SK-N-SH (cell line): ENCODE data around the gene CD248. TPM values are rescaled to one million over a fixed set of nuclear protein-coding genes. Genes with fewer than 3 reads are reported as not detected.
A peak's percentile ranks its signal among the peaks of the same experiment; 100 is the strongest.

Source experiments
- CTCF ChIA-PET: fragments of 300-600, 350-600 bp; formaldehyde crosslinking; extraction: SDS; loops from one replicate; lab custom pipeline; 2021; lab: Yijun Ruan, JAX
- POLR2A ChIA-PET: fragments of 350-600 bp; sonication (Branson Sonifier 250); formaldehyde crosslinking; extraction: SDS; loops from one replicate; lab custom pipeline; 2020; ENCODE audit warnings: antibody characterized with exemption, inconsistent platforms; lab: Yijun Ruan, JAX
- DNase-seq: peaks from one replicate; pipeline ENCODE4 v3.0.0; 2012
- H2AFZ ChIP-seq: fragments of 200-600 bp; sonication (generic); 2 replicates; pipeline ENCODE4 v1.8.1; 2016; ENCODE audit warnings: antibody characterized with exemption, mild to moderate bottlenecking, low read depth
- H3F3A ChIP-seq: fragments of 200-600 bp; sonication (generic); replicated peaks from 2 replicates; pipeline ENCODE3; 2016; ENCODE audit warnings: antibody characterized with exemption, mild to moderate bottlenecking; ENCODE audit not compliant: insufficient read depth
- H3K27ac ChIP-seq, 2 experiments: fragments of 200-500 bp in 1 of 2; fragments of 200-600 bp in 1 of 2; sonication (Bioruptor generic) in 1 of 2; sonication (generic), shearing (Covaris generic) in 1 of 2; 2 replicates each; pipeline versions ENCODE4 v1.5.1 to v1.6.1; 2014 to 2016; ENCODE audit warnings: low read depth in 2 of 2, inconsistent platforms in 1 of 2, low read length in 1 of 2, mild to moderate bottlenecking in 1 of 2, mixed read lengths in 1 of 2
- H3K27me3 ChIP-seq: fragments of 200-600 bp; sonication (generic), shearing (Covaris generic); 2 replicates; pipeline ENCODE4 v1.6.1; 2016; ENCODE audit warnings: mixed run types; ENCODE audit not compliant: insufficient read depth
- H3K36me3 ChIP-seq, 2 experiments: fragments of 200-500 bp in 1 of 2; fragments of 200-600 bp in 1 of 2; sonication (Bioruptor generic) in 1 of 2; sonication (generic) in 1 of 2; replicated peaks in 1 of 2; 2 replicates each; pipeline versions ENCODE3 to v1.5.1; 2014 to 2016; ENCODE audit warnings: low read length in 1 of 2, mild to moderate bottlenecking in 1 of 2; ENCODE audit not compliant: insufficient read depth in 2 of 2, control insufficient read depth in 1 of 2
- H3K4me1 ChIP-seq, 2 experiments: fragments of 200-500 bp in 1 of 2; fragments of 200-600 bp in 1 of 2; sonication (Bioruptor generic) in 1 of 2; sonication (generic), shearing (Covaris generic) in 1 of 2; 2 replicates each; pipeline versions ENCODE4 v1.5.1 to v1.6.1; 2014 to 2016; ENCODE audit warnings: low read depth in 1 of 2, low read length in 1 of 2, mixed run types in 1 of 2; ENCODE audit not compliant: insufficient read depth in 2 of 2, control insufficient read depth in 1 of 2
- H3K4me2 ChIP-seq: fragments of 200-600 bp; sonication (generic), shearing (Covaris generic); 2 replicates; pipeline ENCODE4 v1.6.1; 2017; ENCODE audit warnings: mixed run types
- H3K4me3 ChIP-seq, 2 experiments: fragments of 200-500 bp in 1 of 2; fragments of 200-600 bp in 1 of 2; sonication (Bioruptor generic) in 1 of 2; sonication (generic), shearing (Covaris generic) in 1 of 2; 2 replicates each; pipeline versions ENCODE4 v1.5.1 to v1.8.1; 2014 to 2016; ENCODE audit warnings: low read depth in 2 of 2, inconsistent platforms in 1 of 2, low read length in 1 of 2, mild to moderate bottlenecking in 1 of 2, mixed read lengths in 1 of 2, moderate library complexity in 1 of 2
- H3K79me2 ChIP-seq: fragments of 200-600 bp; sonication (generic); 2 replicates; pipeline ENCODE4 v1.8.1; 2017; ENCODE audit warnings: mild to moderate bottlenecking; ENCODE audit not compliant: insufficient read depth
- H3K9ac ChIP-seq: fragments of 200-600 bp; sonication (generic); 2 replicates; pipeline ENCODE4 v1.6.1; 2017; ENCODE audit warnings: mixed run types
- H3K9me2 ChIP-seq: fragments of 200-600 bp; sonication (generic); 2 replicates; pipeline ENCODE4 v1.6.1; 2017; ENCODE audit warnings: mixed run types
- H3K9me3 ChIP-seq: fragments of 200-600 bp; sonication (generic); 2 replicates; pipeline ENCODE4 v1.6.1; 2017; ENCODE audit warnings: mixed run types, mild to moderate bottlenecking, moderate library complexity
- H4K20me1 ChIP-seq: fragments of 200-600 bp; sonication (generic); 2 replicates; pipeline ENCODE4 v1.6.1; 2017; ENCODE audit warnings: mild to moderate bottlenecking, mixed run types; ENCODE audit not compliant: insufficient read depth
- CHD2 ChIP-seq: fragments of 150-350 bp; IDR thresholded peaks from 2 replicates; pipeline ENCODE4 v1.6.1; 2018; ENCODE audit warnings: low read length; ENCODE audit not compliant: partially characterized antibody
- EP300 ChIP-seq, 2 experiments: IDR thresholded peaks; 2 replicates each; pipeline versions ENCODE4 v1.4.0 to v1.6.1; 2012; ENCODE audit warnings: borderline replicate concordance in 1 of 2, low read depth in 1 of 2, low read length in 1 of 2
- FOXJ3 ChIP-seq: sonication (generic); formaldehyde crosslinking; IDR thresholded peaks from 2 replicates; pipeline ENCODE4 v1.5.1; 2020; ENCODE audit warnings: mild to moderate bottlenecking, missing genetic modification reagents
- GABPA ChIP-seq: IDR thresholded peaks from 2 replicates; pipeline ENCODE4 v1.4.0; 2012; ENCODE audit warnings: low read depth, mild to moderate bottlenecking
- MXI1 ChIP-seq: IDR thresholded peaks from 2 replicates; pipeline ENCODE4 v1.6.1; 2012; ENCODE audit warnings: mild to moderate bottlenecking, low read depth, low read length, improper control_type of control experiment
- NRF1 ChIP-seq: IDR thresholded peaks from 2 replicates; pipeline ENCODE4 v1.6.1; 2012; ENCODE audit warnings: low read depth, mild to moderate bottlenecking, low read length
- POLR2AphosphoS5 ChIP-seq: IDR thresholded peaks from 2 replicates; pipeline ENCODE4 v1.6.1; 2012; ENCODE audit warnings: low read depth, low read length
- RAD21 ChIP-seq: IDR thresholded peaks from 2 replicates; pipeline ENCODE4 v1.6.1; 2012; ENCODE audit warnings: mild to moderate bottlenecking, low read length
- RFX5 ChIP-seq: IDR thresholded peaks from 2 replicates; pipeline ENCODE4 v1.6.1; 2012; ENCODE audit warnings: mild to moderate bottlenecking, improper control_type of control experiment, low read length
- SMC3 ChIP-seq: IDR thresholded peaks from 2 replicates; pipeline ENCODE4 v1.6.1; 2012; ENCODE audit warnings: low read depth, low read length, improper control_type of control experiment
- TAF1 ChIP-seq: IDR thresholded peaks from 2 replicates; pipeline ENCODE4 v1.6.1; 2012; ENCODE audit warnings: low read depth, mild to moderate bottlenecking, low read length, moderate library complexity, borderline replicate concordance
- TCF12 ChIP-seq: IDR thresholded peaks from 2 replicates; pipeline ENCODE4 v1.4.0; 2012
- USF1 ChIP-seq: IDR thresholded peaks from 2 replicates; pipeline ENCODE4 v1.4.0; 2012; ENCODE audit warnings: low read depth, borderline replicate concordance
- USF2 ChIP-seq: fragments of 150-350 bp; IDR thresholded peaks from 2 replicates; pipeline ENCODE4 v1.6.1; 2017; ENCODE audit warnings: antibody characterized with exemption, low read length, low read depth, borderline replicate concordance
- ZBTB33 ChIP-seq: IDR thresholded peaks from 2 replicates; pipeline ENCODE4 v1.4.0; 2012; ENCODE audit warnings: low read depth, borderline replicate concordance
- WGBS: methylation state at CpG from one replicate; pipeline ENCODE4 v1.1.6; 2017; ENCODE audit warnings: low lambda C conversion rate; 5-methylcytosine and 5-hydroxymethylcytosine counted together
- polyA plus RNA-seq, 3 experiments: library from polyadenylated mRNA; depleted of rRNA; stranded (reverse); fragments of >200 nt; gene quantifications; 2 replicates each; pipeline ENCODE4 v1.2.3, GENCODE V29; 2012

The CD248 gene
- polyA plus RNA-seq, 1 of the 3 experiments (the other 2 are of a cell fraction) = 7.7 TPM

GRCh38 chr11:66291303-66291705 lies 25.5 kb downstream of the CD248 start:
- Histone ChIP-seq H3K79me2 (peaks cover 24% of the 10 kb centered on the region; the same call in 1 of the 2 replicates), H3K4me2 (0 out of 2 replicates have a peak overlapping the region, but pooled peaks have one; percentile 59), H4K20me1 (no peaks in the 10 kb centered on the region), H3K27me3 (no peaks in the 10 kb centered on the region), H3K36me3 (peaks cover 0 to 4% of the 10 kb centered on the region in 2 experiments), H3K27ac (peak overlapping the region in 1 of 2 experiments; percentile 50; a peak in 1 of 4 replicates), H3K9me2 (no peaks in the 10 kb centered on the region), H3K9ac (no peak overlapping the region), H3F3A (peaks cover 9% of the 10 kb centered on the region), H3K9me3 (no peaks in the 10 kb centered on the region), H2AFZ (no peak overlapping the region), H3K4me1 (peaks cover 7 to 36% of the 10 kb centered on the region in 2 experiments; a peak in 2 of 4 replicates)
- ChIA-PET CTCF (interaction anchor here (0.6 to 6.2 kb wide), 5 partner anchors 10 to 253 kb away, joined by 3 to 63 read pairs (median 4); no protein-coding TSS in a partner anchor), POLR2A (interaction anchor here (1.3 to 4.2 kb wide), 3 partner anchors 14 to 23 kb away, joined by 3 to 19 read pairs (median 4); partner anchors contain the start of gene RAB1B)
- peak; percentile 52 for DNase-seq
- WGBS = 32% methylated on average over 8 of the region's 16 CpGs
- no peak for TF ChIP-seq USF1
- no peak for TF ChIP-seq POLR2AphosphoS5
- no peak for TF ChIP-seq EP300 (IDR thresholded peaks at IDR 0.05; ENCODE audit: borderline replicate concordance in 1 of 2, low read depth in 1 of 2, low read length in 1 of 2)
- no peak for TF ChIP-seq CHD2
- no peak for TF ChIP-seq TAF1
- no peak for TF ChIP-seq FOXJ3 (CRISPR knock-in tag)
- TF ChIP-seq SMC3 = no peak
- no peak for TF ChIP-seq ZBTB33
- TF ChIP-seq GABPA = no peak
- no peak for TF ChIP-seq RAD21
- no peak for TF ChIP-seq USF2
- no peak for TF ChIP-seq TCF12
- TF ChIP-seq MXI1 = no peak
- TF ChIP-seq RFX5 = no peak
- TF ChIP-seq NRF1 = no peak
- TF ChIP-seq, all 33 proteins: peak for 0
- peak overlapping the region in 1 of 2 experiments; percentile 56; a peak in 2 of 4 replicates for H3K4me3 ChIP-seq
